PFSK-1 (cell line): ENCODE results near the gene VPS8.

Source experiments
- FOXP2 ChIP-seq: optimal IDR thresholded peaks from 2 replicates; pipeline ENCODE3; 2011; ENCODE audit warnings: borderline replicate concordance, control low read depth, inconsistent platforms; ENCODE audit not compliant: insufficient read depth; ENCODE audit errors: extremely low read length, extremely low read depth
- POLR2AphosphoS5 ChIP-seq: IDR thresholded peaks from 2 replicates; pipeline ENCODE4 v1.6.1; 2012; ENCODE audit warnings: low read depth, mild to moderate bottlenecking, control low read depth, low read length, moderate library complexity
- SIN3A ChIP-seq: IDR thresholded peaks from 2 replicates; pipeline ENCODE4 v1.6.1; 2012; ENCODE audit warnings: mild to moderate bottlenecking, low read length, moderate library complexity, borderline replicate concordance; ENCODE audit not compliant: insufficient read depth
- TAF1 ChIP-seq: IDR thresholded peaks from 2 replicates; pipeline ENCODE4 v1.6.1; 2012; ENCODE audit warnings: low read length, control low read depth, borderline replicate concordance; ENCODE audit not compliant: insufficient read depth
- TF ChIP-seq, protein P1 (sequence below), 2 experiments: IDR thresholded peaks; 2 replicates each; pipeline versions ENCODE4 v1.6.1 to v1.8.0; 2011 to 2012; ENCODE audit warnings: low read depth in 2 of 2, low read length in 2 of 2, control low read depth in 1 of 2, inconsistent platforms in 1 of 2, mild to moderate bottlenecking in 1 of 2, moderate library complexity in 1 of 2; ENCODE audit not compliant: insufficient read depth in 1 of 2

The VPS8 gene

DNA sequence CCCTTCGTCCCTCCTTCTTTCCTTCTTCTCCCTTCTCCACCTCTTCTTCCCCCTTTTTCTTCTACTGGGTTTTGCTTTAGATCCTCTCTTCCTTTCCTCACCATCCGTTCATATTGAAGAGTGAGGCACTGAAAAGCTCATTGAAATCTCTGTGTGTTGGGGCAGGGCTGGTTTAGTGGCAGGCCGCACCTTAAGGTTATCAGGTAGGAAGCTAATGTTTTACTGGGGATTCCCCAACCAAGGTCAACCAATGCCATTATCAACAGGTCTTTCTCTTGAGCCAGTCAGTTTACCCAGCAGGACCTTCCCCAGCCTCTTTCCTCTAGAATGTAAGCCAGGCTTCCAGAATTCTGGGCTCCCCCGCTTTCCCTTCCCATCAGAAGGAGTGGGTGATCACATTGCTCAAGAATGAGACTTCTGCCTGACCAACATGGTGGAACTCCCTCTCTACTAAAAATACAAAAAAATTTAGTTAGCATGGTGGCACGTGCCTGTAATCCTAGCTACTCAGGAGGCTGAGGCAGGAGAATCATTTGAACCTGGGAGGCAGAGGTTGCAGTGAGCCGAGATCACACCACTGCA, 11.5 kb upstream of the VPS8 start:
- TF ChIP-seq, protein P1, sequence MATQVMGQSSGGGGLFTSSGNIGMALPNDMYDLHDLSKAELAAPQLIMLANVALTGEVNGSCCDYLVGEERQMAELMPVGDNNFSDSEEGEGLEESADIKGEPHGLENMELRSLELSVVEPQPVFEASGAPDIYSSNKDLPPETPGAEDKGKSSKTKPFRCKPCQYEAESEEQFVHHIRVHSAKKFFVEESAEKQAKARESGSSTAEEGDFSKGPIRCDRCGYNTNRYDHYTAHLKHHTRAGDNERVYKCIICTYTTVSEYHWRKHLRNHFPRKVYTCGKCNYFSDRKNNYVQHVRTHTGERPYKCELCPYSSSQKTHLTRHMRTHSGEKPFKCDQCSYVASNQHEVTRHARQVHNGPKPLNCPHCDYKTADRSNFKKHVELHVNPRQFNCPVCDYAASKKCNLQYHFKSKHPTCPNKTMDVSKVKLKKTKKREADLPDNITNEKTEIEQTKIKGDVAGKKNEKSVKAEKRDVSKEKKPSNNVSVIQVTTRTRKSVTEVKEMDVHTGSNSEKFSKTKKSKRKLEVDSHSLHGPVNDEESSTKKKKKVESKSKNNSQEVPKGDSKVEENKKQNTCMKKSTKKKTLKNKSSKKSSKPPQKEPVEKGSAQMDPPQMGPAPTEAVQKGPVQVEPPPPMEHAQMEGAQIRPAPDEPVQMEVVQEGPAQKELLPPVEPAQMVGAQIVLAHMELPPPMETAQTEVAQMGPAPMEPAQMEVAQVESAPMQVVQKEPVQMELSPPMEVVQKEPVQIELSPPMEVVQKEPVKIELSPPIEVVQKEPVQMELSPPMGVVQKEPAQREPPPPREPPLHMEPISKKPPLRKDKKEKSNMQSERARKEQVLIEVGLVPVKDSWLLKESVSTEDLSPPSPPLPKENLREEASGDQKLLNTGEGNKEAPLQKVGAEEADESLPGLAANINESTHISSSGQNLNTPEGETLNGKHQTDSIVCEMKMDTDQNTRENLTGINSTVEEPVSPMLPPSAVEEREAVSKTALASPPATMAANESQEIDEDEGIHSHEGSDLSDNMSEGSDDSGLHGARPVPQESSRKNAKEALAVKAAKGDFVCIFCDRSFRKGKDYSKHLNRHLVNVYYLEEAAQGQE (IDR thresholded peaks at IDR 0.05; ENCODE audit: insufficient read depth in 1 of 2, low read depth in 2 of 2, low read length in 2 of 2), result no peak
- TF ChIP-seq FOXP2, result no peak
- TF ChIP-seq SIN3A, result no peak
- no peak for TF ChIP-seq TAF1
- TF ChIP-seq POLR2AphosphoS5, result no peak

DNA sequence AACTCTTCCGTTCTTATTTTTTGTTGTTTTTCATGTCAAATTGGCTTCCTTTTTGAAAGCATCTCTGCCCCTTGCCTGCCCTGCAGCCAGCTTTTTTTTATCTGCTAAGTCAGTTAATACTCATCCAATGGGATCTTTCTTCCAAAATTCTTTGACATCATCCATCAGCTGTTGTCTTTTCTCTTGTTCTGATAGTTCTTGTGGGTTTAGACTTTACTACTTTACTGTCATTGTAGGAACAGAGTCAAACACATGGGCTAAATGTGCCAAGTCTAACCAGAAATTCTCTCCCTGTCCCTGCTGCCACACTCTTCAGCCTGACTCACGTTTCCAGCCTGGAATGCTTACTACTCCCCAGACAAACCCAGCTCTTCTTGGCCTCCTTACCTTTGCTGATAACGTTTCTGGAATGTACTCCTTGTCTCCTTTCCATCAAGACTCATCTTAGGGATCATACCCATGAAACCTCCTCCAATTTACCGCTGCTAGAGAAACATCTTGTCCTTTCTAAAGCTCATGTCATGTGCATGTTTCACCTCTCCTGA, 10.7 kb upstream of the VPS8 start:
- no peak for TF ChIP-seq TAF1
- TF ChIP-seq SIN3A, result no peak
- TF ChIP-seq POLR2AphosphoS5, result no peak
- TF ChIP-seq FOXP2, result no peak
- TF ChIP-seq, protein P1 (IDR thresholded peaks at IDR 0.05; ENCODE audit: insufficient read depth in 1 of 2, low read depth in 2 of 2, low read length in 2 of 2), result no peak

DNA sequence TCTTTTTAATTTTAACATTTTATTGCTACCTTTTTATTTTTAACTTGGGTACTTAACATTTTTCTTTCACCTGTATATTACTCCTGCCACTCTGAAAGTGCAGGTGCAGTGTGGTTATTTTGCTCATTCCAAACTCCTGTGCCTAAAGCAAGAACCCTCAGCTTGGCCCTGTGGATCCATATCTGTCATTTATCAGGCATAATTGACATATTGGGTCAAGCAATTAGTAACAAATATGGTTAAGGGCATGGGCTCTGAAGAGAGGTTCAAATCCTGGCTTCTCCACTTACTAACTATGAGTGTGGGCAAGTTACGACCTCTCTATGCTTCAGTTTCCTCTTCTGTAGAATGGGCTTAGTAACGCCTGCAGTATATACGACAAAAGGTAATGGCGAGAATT, 9.8 kb upstream of the VPS8 start:
- TF ChIP-seq SIN3A (no peak), POLR2AphosphoS5 (no peak), FOXP2 (no peak), TAF1 (no peak)
- TF ChIP-seq, protein P1 (IDR thresholded peaks at IDR 0.05; ENCODE audit: insufficient read depth in 1 of 2, low read depth in 2 of 2, low read length in 2 of 2), result no peak

DNA sequence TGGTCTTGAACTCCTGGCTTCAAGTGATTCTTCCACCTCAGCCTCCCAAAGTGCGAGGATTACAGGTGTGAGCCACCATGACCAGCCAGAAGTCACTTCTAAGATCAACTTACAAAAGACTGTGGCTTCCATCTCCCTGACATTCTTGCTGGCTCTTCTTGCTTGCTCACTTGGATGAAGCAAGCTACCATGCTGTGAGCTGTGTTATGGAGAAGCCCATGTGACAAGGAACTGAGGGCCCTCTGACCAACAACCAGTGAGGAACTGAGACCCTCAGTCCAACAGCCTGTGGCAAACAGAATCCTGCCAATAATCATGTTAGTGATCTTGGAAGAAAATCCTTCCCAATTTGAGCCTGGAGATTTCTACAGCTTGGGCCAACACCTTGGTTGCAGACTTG, 7.2 kb upstream of the VPS8 start:
- TF ChIP-seq, protein P1 (IDR thresholded peaks at IDR 0.05; ENCODE audit: insufficient read depth in 1 of 2, low read depth in 2 of 2, low read length in 2 of 2), result no peak
- TF ChIP-seq TAF1 (no peak), FOXP2 (no peak), SIN3A (no peak), POLR2AphosphoS5 (no peak)

DNA sequence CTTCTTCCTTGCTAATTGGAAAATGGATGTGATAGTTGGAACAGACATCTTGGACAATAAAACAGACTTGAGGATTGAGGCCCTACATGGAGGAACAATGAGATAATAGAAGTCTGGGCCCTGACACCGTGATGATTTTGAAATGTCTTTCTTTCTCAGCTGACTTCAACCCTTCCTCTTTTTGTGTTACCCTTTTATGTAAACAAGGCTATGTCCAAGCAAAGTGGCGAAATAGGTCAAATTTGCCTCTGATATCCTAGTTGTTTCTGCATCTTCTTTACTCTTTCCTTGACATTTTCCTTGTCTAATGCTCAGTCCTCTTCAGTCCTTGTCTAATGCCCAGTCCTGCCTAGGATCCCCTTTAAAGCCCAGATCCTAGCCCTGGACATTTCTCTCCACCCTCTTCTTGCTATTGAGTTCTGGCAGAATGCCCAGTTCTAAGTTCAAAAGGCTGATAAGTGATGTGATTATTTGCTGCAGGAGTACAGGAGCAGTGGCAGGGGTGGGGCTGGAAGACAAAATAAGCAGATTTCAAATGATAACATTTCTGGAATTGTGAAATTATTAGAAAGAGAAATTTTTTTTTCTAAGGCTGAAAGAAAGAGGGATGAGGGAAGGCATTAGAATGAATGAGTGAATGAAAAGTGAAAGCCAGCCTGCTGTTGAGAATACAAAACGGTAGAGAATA, 6.5 kb upstream of the VPS8 start:
- TF ChIP-seq POLR2AphosphoS5, result no peak
- TF ChIP-seq FOXP2, result no peak
- no peak for TF ChIP-seq TAF1
- no peak for TF ChIP-seq SIN3A
- TF ChIP-seq, protein P1 (IDR thresholded peaks at IDR 0.05; ENCODE audit: insufficient read depth in 1 of 2, low read depth in 2 of 2, low read length in 2 of 2), result no peak
